Measurements from ENCODE around the gene DIDO1.

GRCh38 chr20:62924442-62925075 is 1.7 kb downstream of the DIDO1 start:
- TF ChIP-seq CTCF (IDR thresholded peaks at IDR 0.05): no peak
- no peak for TF ChIP-seq POLR2A (IDR thresholded peaks at IDR 0.05)
